Fibroblast of lung (primary cell): ENCODE results near the gene ZNF526. TPM values are rescaled to one million over a fixed set of nuclear protein-coding genes. Genes with fewer than 3 reads are reported as not detected.

Experiments
- DNase-seq, 2 donors: peaks; one replicate each; pipeline versions ENCODE4 v3.0.0 to v3.0.0-alpha.2; 2010; ENCODE audit warnings: low read depth in 2 of 2
- H2AFZ ChIP-seq: 2 replicates; pipeline ENCODE4 v1.5.1; 2012; ENCODE audit warnings: low read length, control low read depth, inconsistent platforms
- H3K27ac ChIP-seq: 2 replicates; pipeline ENCODE4 v1.5.1; 2011; ENCODE audit warnings: low read length, control low read depth; ENCODE audit not compliant: insufficient read depth
- H3K27me3 ChIP-seq: 2 replicates; pipeline ENCODE4 v1.5.1; 2011; ENCODE audit warnings: mild to moderate bottlenecking, low read length; ENCODE audit not compliant: control insufficient read depth, insufficient read depth
- H3K36me3 ChIP-seq: 2 replicates; pipeline ENCODE4 v1.5.1; 2011; ENCODE audit warnings: low read length; ENCODE audit not compliant: control insufficient read depth, insufficient read depth
- H3K4me1 ChIP-seq: 2 replicates; pipeline ENCODE4 v1.5.1; 2011; ENCODE audit warnings: low read length; ENCODE audit not compliant: control insufficient read depth, insufficient read depth; ENCODE audit errors: extremely low read depth
- H3K4me2 ChIP-seq: 2 replicates; pipeline ENCODE4 v1.5.1; 2011; ENCODE audit warnings: low read length, control low read depth; ENCODE audit not compliant: insufficient read depth; ENCODE audit errors: extremely low read depth
- H3K4me3 ChIP-seq, 4 experiments: fragments of 200-600 bp in 1 of 4; sonication (generic) in 1 of 4; replicated peaks in 1 of 4; 2 replicates each; pipeline ENCODE4 v1.5.1; 2011 to 2016; ENCODE audit warnings: low read length in 4 of 4, low read depth in 3 of 4, mild to moderate bottlenecking in 3 of 4, control low read depth in 2 of 4, inconsistent platforms in 1 of 4, mixed read lengths in 1 of 4; ENCODE audit not compliant: insufficient read depth in 1 of 4; ENCODE audit errors: control extremely low read depth in 1 of 4
- H3K79me2 ChIP-seq: 2 replicates; pipeline ENCODE4 v1.5.1; 2012; ENCODE audit warnings: mild to moderate bottlenecking, low read length, inconsistent platforms; ENCODE audit not compliant: control insufficient read depth, insufficient read depth
- H3K9ac ChIP-seq: 2 replicates; pipeline ENCODE4 v1.5.1; 2011; ENCODE audit warnings: mild to moderate bottlenecking, low read length, control low read depth; ENCODE audit not compliant: insufficient read depth
- H3K9me3 ChIP-seq: 2 replicates; pipeline ENCODE4 v1.5.1; 2012; ENCODE audit warnings: low read depth, low read length; ENCODE audit not compliant: control insufficient read depth, insufficient read depth
- H4K20me1 ChIP-seq: 2 replicates; pipeline ENCODE4 v1.5.1; 2011; ENCODE audit warnings: low read length; ENCODE audit not compliant: control insufficient read depth, insufficient read depth; ENCODE audit errors: extremely low read depth
- EZH2 ChIP-seq: IDR thresholded peaks from 2 replicates; pipeline ENCODE4 v1.5.1; 2012; ENCODE audit warnings: low read length, control low read depth, mild to moderate bottlenecking; ENCODE audit errors: missing control alignments
- polyA plus RNA-seq, 2 donors: library from polyadenylated mRNA; depleted of rRNA in 1 of 2; stranded (reverse) in 1 of 2; unstranded in 1 of 2; fragments of >200 nt; gene quantifications; 2 replicates each; pipeline ENCODE4 v1.2.1, GENCODE V29; 2011 to 2012; ENCODE audit warnings: missing spikeins in 1 of 2
- total RNA-seq: library from RNA; depleted of rRNA; stranded (reverse); fragments of >200 nt; gene quantifications from 2 replicates; pipeline ENCODE4 v1.2.1, GENCODE V29; 2014
- TF ChIP-seq, protein P1 (sequence below), 2 donors: IDR thresholded peaks in 1 of 2; conservative IDR thresholded peaks in 1 of 2; 1 replicate in 1 of 2; 2 replicates in 1 of 2; pipeline ENCODE4 v1.5.1; 2011 to 2012; ENCODE audit warnings: low read length in 2 of 2, control low read depth in 1 of 2, inconsistent platforms in 1 of 2, low read depth in 1 of 2, mild to moderate bottlenecking in 1 of 2

The ZNF526 gene
- total and polyA plus RNA-seq, 2 donors (not counting 1 experiment from before 2014, with no cell fraction given): 5.9 to 7.8 TPM

DNA sequence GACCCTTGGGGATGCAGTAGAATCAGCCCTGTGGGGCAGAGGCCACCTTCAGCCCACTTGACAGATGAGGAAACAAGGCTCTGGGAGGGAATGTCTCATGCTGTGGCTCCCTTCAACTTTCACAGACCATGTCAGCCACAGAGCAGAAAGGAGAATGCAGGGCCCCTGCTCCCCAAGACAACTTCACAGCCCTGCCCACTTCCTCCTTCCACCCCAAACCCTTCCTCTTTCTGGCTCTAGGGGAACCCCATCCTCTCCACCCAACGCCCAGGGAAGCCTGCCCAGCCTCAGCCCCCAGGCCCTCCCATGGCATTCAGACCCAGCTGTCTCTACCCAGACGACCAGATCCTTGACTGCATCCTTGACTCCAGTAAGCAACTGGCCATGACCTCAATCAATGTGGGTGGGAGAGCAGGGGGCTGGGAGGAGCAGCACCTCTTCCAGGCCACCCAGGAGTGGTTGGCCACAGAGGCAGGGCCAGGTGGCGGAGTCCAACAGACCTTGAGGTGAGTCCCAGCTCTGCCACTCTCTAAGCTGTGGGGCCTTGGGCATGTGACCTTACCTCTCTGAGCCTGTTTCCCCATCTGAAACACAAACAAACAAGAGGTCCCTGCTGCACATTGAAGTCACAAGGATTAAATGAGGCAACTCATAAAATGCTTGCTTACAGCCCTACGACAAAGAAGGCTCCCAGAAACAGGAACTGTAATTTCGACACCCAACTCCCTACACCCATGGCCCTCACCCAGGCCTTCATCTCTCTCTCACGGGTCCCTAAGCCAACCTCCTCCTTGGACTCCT lies 18.4 kb upstream of the ZNF526 start:
- Histone ChIP-seq H3K4me1 (peaks cover 5% of the 10 kb centered on the region), H3K4me2 (no peak overlapping the region), H3K27ac (no peak overlapping the region), H2AFZ (no peak overlapping the region), H3K4me3 (no peak overlapping the region), H3K79me2 (peaks cover 2% of the 10 kb centered on the region), H3K36me3 (peaks cover 20% of the 10 kb centered on the region), H3K27me3 (no peaks in the 10 kb centered on the region), H3K9me3 (no peaks in the 10 kb centered on the region), H4K20me1 (no peaks in the 10 kb centered on the region), H3K9ac (no peak overlapping the region)
- DNase-seq: no peak
- no peak for TF ChIP-seq EZH2
- TF ChIP-seq, protein P1, sequence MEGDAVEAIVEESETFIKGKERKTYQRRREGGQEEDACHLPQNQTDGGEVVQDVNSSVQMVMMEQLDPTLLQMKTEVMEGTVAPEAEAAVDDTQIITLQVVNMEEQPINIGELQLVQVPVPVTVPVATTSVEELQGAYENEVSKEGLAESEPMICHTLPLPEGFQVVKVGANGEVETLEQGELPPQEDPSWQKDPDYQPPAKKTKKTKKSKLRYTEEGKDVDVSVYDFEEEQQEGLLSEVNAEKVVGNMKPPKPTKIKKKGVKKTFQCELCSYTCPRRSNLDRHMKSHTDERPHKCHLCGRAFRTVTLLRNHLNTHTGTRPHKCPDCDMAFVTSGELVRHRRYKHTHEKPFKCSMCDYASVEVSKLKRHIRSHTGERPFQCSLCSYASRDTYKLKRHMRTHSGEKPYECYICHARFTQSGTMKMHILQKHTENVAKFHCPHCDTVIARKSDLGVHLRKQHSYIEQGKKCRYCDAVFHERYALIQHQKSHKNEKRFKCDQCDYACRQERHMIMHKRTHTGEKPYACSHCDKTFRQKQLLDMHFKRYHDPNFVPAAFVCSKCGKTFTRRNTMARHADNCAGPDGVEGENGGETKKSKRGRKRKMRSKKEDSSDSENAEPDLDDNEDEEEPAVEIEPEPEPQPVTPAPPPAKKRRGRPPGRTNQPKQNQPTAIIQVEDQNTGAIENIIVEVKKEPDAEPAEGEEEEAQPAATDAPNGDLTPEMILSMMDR (conservative IDR thresholded peaks at IDR 0.05 in 1 of 2, IDR thresholded peaks at IDR 0.05 in 1 of 2; ENCODE audit: low read depth in 1 of 2, low read length in 2 of 2): no peak

GRCh38 chr19:42202290-42202880 lies 17.7 kb upstream of the ZNF526 start:
- Histone ChIP-seq H3K4me1 (peaks cover 12% of the 10 kb centered on the region), H3K9ac (no peak overlapping the region), H3K36me3 (peaks cover 20% of the 10 kb centered on the region), H3K4me2 (no peak overlapping the region), H3K79me2 (peaks cover 2% of the 10 kb centered on the region), H2AFZ (no peak overlapping the region), H3K9me3 (no peaks in the 10 kb centered on the region), H3K27ac (no peak overlapping the region), H3K4me3 (no peak overlapping the region), H4K20me1 (no peaks in the 10 kb centered on the region), H3K27me3 (no peaks in the 10 kb centered on the region)
- no peak for DNase-seq
- TF ChIP-seq, protein P1 (conservative IDR thresholded peaks at IDR 0.05 in 1 of 2, IDR thresholded peaks at IDR 0.05 in 1 of 2; ENCODE audit: low read depth in 1 of 2, low read length in 2 of 2): no peak
- TF ChIP-seq EZH2: no peak

DNA sequence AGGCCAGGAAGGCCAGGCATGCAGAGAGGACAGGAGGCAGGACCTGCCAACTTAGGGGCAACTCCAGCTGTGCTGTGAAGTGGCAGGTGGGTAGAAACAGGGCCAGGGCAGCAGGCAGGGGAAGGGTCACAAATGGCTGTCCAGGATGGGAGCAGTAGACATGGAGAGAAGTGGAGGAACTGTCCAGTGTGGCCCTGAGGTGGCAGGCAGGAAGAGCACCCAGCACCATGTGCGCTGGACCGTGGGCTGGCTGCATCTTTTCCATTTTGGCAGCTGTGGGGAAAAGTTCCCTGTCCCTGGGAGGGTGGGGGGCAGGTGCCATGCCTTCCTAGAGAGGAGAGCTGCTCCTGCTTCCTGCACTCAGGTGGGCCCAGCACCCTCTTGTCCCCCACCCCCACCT lies 16.4 kb upstream of the ZNF526 start:
- H3K4me2 ChIP-seq: no peak overlapping the region
- no peak for DNase-seq
- H3K79me2 ChIP-seq: peaks cover 2% of the 10 kb centered on the region
- no peaks in the 10 kb centered on the region for H4K20me1 ChIP-seq
- no peak overlapping the region for H2AFZ ChIP-seq
- H3K9me3 ChIP-seq: no peaks in the 10 kb centered on the region
- no peaks in the 10 kb centered on the region for H3K27me3 ChIP-seq
- H3K4me1 ChIP-seq: peaks cover 21% of the 10 kb centered on the region
- no peak overlapping the region for H3K4me3 ChIP-seq
- H3K27ac ChIP-seq: no peak overlapping the region
- no peak overlapping the region for H3K9ac ChIP-seq
- peaks cover 19% of the 10 kb centered on the region for H3K36me3 ChIP-seq
- TF ChIP-seq, protein P1 (conservative IDR thresholded peaks at IDR 0.05 in 1 of 2, IDR thresholded peaks at IDR 0.05 in 1 of 2; ENCODE audit: low read depth in 1 of 2, low read length in 2 of 2): no peak
- no peak for TF ChIP-seq EZH2
